Fibroblast of mammary gland (primary cell): ENCODE data around the gene HMGA1.

Experiments used
- DNase-seq: peaks from one replicate; pipeline ENCODE4 v3.0.0-alpha.2; 2010; ENCODE audit warnings: low read depth
- H3K4me3 ChIP-seq: 2 replicates; pipeline ENCODE4 v1.5.1; 2011; ENCODE audit warnings: low read depth, mild to moderate bottlenecking, low read length, moderate library complexity; ENCODE audit not compliant: control insufficient read depth
- CTCF ChIP-seq: conservative IDR thresholded peaks from 2 replicates; pipeline ENCODE4 v1.5.1; 2011; ENCODE audit warnings: low read depth, low read length, inconsistent platforms; ENCODE audit not compliant: control insufficient read depth, insufficient read depth

The HMGA1 gene

GRCh38 chr6:34223956-34224940, 12.4 kb upstream of the HMGA1 start:
- H3K4me3 ChIP-seq, result peak overlapping the region; percentile 37
- peak; percentile 95 for DNase-seq
- TF ChIP-seq CTCF, result no peak

- no peak for DNase-seq
- TF ChIP-seq CTCF, result no peak
- H3K4me3 ChIP-seq, result no peak overlapping the region
These were observed 11.1 kb upstream of the HMGA1 start for GRCh38 chr6:34225551-34225950.

- no peak overlapping the region for H3K4me3 ChIP-seq
- no peak for TF ChIP-seq CTCF
- DNase-seq, result no peak
These were observed 10.6 kb upstream of the HMGA1 start for GRCh38 chr6:34226066-34226465.

GRCh38 chr6:34226731-34227586, 9.7 kb upstream of the HMGA1 start:
- TF ChIP-seq CTCF, result no peak
- DNase-seq, result no peak
- no peak overlapping the region for H3K4me3 ChIP-seq

GRCh38 chr6:34227761-34228421, 8.8 kb upstream of the HMGA1 start:
- H3K4me3 ChIP-seq, result no peak overlapping the region
- no peak for TF ChIP-seq CTCF
- DNase-seq, result peak; percentile 51

GRCh38 chr6:34229877-34230276, 6.8 kb upstream of the HMGA1 start:
- H3K4me3 ChIP-seq, result no peak overlapping the region
- no peak for TF ChIP-seq CTCF
- no peak for DNase-seq
